C4-2B (cell line): ENCODE data around the gene ZC3H8.

ENCODE experiments used
- CTCF ChIP-seq: fragments of 450-650 bp; conservative IDR thresholded peaks from 2 replicates; pipeline ENCODE4 v1.5.1; 2017; ENCODE audit warnings: mild to moderate bottlenecking
- ZFX ChIP-seq: fragments of 450-650 bp; IDR thresholded peaks from 2 replicates; pipeline ENCODE4 v1.6.1; 2017

DNA sequence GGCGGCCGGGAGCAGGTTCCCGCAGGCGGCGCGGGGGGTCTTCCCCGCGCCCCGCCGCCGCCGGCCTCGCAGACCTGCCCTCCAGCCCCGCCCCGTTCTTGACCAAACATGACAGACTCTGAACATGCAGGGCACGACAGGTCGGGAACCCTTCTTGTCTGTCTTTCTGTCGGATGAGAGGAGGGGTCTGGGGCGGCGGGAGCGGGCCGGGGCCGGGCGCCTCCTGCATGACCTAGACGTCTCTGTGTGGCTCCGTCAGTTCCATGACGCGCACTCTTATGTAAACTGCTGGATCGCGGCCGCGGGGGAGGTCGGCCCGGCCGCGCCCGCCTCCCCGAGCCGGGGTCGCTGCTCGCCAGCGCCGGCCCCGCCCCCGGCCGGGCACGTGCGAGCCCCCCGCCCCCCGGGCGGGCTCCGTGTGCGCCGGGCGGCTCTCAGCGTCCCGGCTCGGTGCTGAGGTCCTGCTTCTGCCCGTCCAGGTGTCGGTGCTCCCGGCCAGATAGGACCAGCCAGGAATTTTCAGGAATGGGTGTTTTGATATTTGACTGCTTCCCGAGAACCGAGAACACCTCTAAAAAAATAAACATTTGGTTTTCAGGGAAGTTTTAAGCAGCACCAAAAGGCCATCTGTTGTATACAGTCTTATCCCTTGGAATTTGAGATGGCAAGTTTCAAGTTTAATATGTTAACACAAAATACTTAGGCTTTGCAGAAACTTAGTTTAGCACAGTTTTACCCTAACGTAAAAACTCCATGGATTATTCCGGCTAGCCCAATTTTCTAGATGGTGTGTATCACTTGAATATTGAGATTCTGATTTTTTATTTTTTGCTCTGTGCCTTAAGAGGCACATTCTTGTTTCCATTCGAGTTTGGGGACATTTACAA, 21.3 kb upstream of the ZC3H8 start:
- TF ChIP-seq CTCF, result no peak; the same call in 1 of the 2 replicates
- no peak for TF ChIP-seq ZFX
